Stimulated activated CD4-positive, alpha-beta T cell treated with anti-CD3 and anti-CD28 coated beads, Interleukin-12 subunit alpha, Interleukin-12 subunit beta, amount 100 ng/mL, for 48 hours (primary cell): ENCODE data around the gene FKBP5.

Experiments
- DNase-seq, 3 donors: peaks; one replicate each; pipeline ENCODE4 v3.0.0-alpha.2; 2020; ENCODE audit warnings: low read depth in 2 of 3, low spot score in 1 of 3

FKBP5 gene

GRCh38 chr6:35665573-35665972 lies 23.1 kb downstream of the FKBP5 start:
- DNase-seq, result no peak

GRCh38 chr6:35664945-35665344 lies 23.8 kb downstream of the FKBP5 start:
- no peak for DNase-seq

- DNase-seq, result no peak
Measured at GRCh38 chr6:35663447-35664235, 25.1 kb downstream of the FKBP5 start.

GRCh38 chr6:35662999-35663398 lies 25.7 kb downstream of the FKBP5 start:
- no peak for DNase-seq

- no peak for DNase-seq
Measured at GRCh38 chr6:35654883-35655282, 33.8 kb downstream of the FKBP5 start.

GRCh38 chr6:35651244-35651643 lies 37.5 kb downstream of the FKBP5 start:
- DNase-seq, result no peak

- no peak for DNase-seq
Measured at GRCh38 chr6:35650015-35650414, 38.7 kb downstream of the FKBP5 start.

GRCh38 chr6:35648203-35648602 lies 40.5 kb downstream of the FKBP5 start:
- no peak for DNase-seq

GRCh38 chr6:35647400-35647799 lies 41.3 kb downstream of the FKBP5 start:
- DNase-seq, result no peak

- DNase-seq, result no peak
Measured at GRCh38 chr6:35643162-35643535, 45.6 kb downstream of the FKBP5 start.

- no peak for DNase-seq
Measured at GRCh38 chr6:35642471-35643161, 46.1 kb downstream of the FKBP5 start.

GRCh38 chr6:35640017-35640664 lies 48.6 kb downstream of the FKBP5 start:
- DNase-seq, result no peak

GRCh38 chr6:35638679-35639078 lies 50.0 kb downstream of the FKBP5 start:
- DNase-seq, result no peak

- no peak for DNase-seq
Measured at GRCh38 chr6:35637911-35638310, 50.8 kb downstream of the FKBP5 start.

- no peak for DNase-seq
Measured at GRCh38 chr6:35635601-35636597, 52.8 kb downstream of the FKBP5 start.

GRCh38 chr6:35634316-35634715 lies 54.4 kb downstream of the FKBP5 start:
- DNase-seq, result no peak

GRCh38 chr6:35633579-35634089 lies 55.1 kb downstream of the FKBP5 start:
- DNase-seq, result no peak

- no peak for DNase-seq
Measured at GRCh38 chr6:35629876-35630378, 58.8 kb downstream of the FKBP5 start.

GRCh38 chr6:35626401-35626800 lies 62.3 kb downstream of the FKBP5 start:
- DNase-seq, result no peak

GRCh38 chr6:35624341-35625070 lies 64.2 kb downstream of the FKBP5 start:
- no peak for DNase-seq
